ENCODE data around the gene CRHR2.
"Not testable (repeated sequence)": the region's sequence is repeated elsewhere in the genome, so short reads cannot be mapped to it uniquely, and the experiment has no call there.

Gene CRHR2

GRCh38 chr7:30723776-30724175, 41.5 kb upstream of the CRHR2 start:
- Histone ChIP-seq H3K27ac (no peak overlapping the region), H4K20me1 (no peaks in the 10 kb centered on the region), H3K9me3 (replicated peaks in 1 of 11) (peaks cover 7 to 19% (median 13%) of the 10 kb centered on the region in 11 experiments), H3K36me3 (no peaks in the 10 kb centered on the region), H3K27me3 (no peaks in the 10 kb centered on the region), H3K4me1 (peaks cover 17 to 28% (median 27%) of the 10 kb centered on the region in 10 experiments), H3K4me2 (no peak overlapping the region), H3K9ac (no peak overlapping the region), H3K4me3 (no peak overlapping the region)
- TF ChIP-seq Cebpa-rat (IDR thresholded peaks at IDR 0.05) = no peak

GRCh38 chr7:30722671-30723070, 40.4 kb upstream of the CRHR2 start:
- H3K9ac ChIP-seq = no peak overlapping the region
- H3K4me3 ChIP-seq = no peak overlapping the region
- no peaks in the 10 kb centered on the region for H3K36me3 ChIP-seq
- no peaks in the 10 kb centered on the region for H3K27me3 ChIP-seq
- H4K20me1 ChIP-seq = no peaks in the 10 kb centered on the region
- peaks cover 18 to 30% (median 24%) of the 10 kb centered on the region in 11 experiments for H3K9me3 ChIP-seq (replicated peaks in 1 of 11)
- H3K4me1 ChIP-seq = peaks cover 14 to 17% (median 16%) of the 10 kb centered on the region in 10 experiments
- no peak for TF ChIP-seq Cebpa-rat (IDR thresholded peaks at IDR 0.05)
- no peak overlapping the region for H3K27ac ChIP-seq
- no peak overlapping the region for H3K4me2 ChIP-seq

GRCh38 chr7:30722187-30722586, 39.9 kb upstream of the CRHR2 start:
- no peak overlapping the region for H3K9ac ChIP-seq
- H4K20me1 ChIP-seq = no peaks in the 10 kb centered on the region
- H3K36me3 ChIP-seq = no peaks in the 10 kb centered on the region
- no peak overlapping the region for H3K4me2 ChIP-seq
- TF ChIP-seq Cebpa-rat (IDR thresholded peaks at IDR 0.05) = no peak
- peaks cover 10 to 12% (median 11%) of the 10 kb centered on the region in 10 experiments for H3K4me1 ChIP-seq
- H3K4me3 ChIP-seq = no peak overlapping the region
- peaks cover 19 to 35% (median 29%) of the 10 kb centered on the region in 11 experiments for H3K9me3 ChIP-seq (replicated peaks in 1 of 11)
- H3K27me3 ChIP-seq = no peaks in the 10 kb centered on the region
- no peak overlapping the region for H3K27ac ChIP-seq

GRCh38 chr7:30721211-30721610, 39.0 kb upstream of the CRHR2 start:
- no peaks in the 10 kb centered on the region for H3K27me3 ChIP-seq
- H3K4me3 ChIP-seq = no peak overlapping the region

GRCh38 chr7:30719434-30719833, 37.2 kb upstream of the CRHR2 start:
- H3K27ac ChIP-seq, H3K36me3 ChIP-seq, H3K9ac ChIP-seq, H4K20me1 ChIP-seq, H3K27me3 ChIP-seq, H3K4me3 ChIP-seq, H3K4me1 ChIP-seq, H3K4me2 ChIP-seq: not testable (repeated sequence)
- peaks cover 19 to 36% (median 33%) of the 10 kb centered on the region in 11 experiments for H3K9me3 ChIP-seq (replicated peaks in 1 of 11)

More at GRCh38 chr7:30721211-30721610, 39.0 kb upstream of the CRHR2 start:
- H3K9ac ChIP-seq = no peak overlapping the region
- H3K9me3 ChIP-seq (replicated peaks in 1 of 11) = peaks cover 19 to 36% (median 33%) of the 10 kb centered on the region in 11 experiments
- no peak for TF ChIP-seq Cebpa-rat (IDR thresholded peaks at IDR 0.05)
- no peaks in the 10 kb centered on the region for H4K20me1 ChIP-seq
- no peak overlapping the region for H3K4me2 ChIP-seq
- H3K36me3 ChIP-seq = no peaks in the 10 kb centered on the region
- H3K27ac ChIP-seq = no peak overlapping the region
- peaks cover 0 to 2% (median under 1%) of the 10 kb centered on the region in 10 experiments; a peak in 14 of 20 replicates for H3K4me1 ChIP-seq

- peaks cover 0 to 8% (median 2%) of the 10 kb centered on the region in 10 experiments; a peak in 10 of 20 replicates for H3K4me1 ChIP-seq
- no peaks in the 10 kb centered on the region for H3K27me3 ChIP-seq
- H3K9ac ChIP-seq = no peak overlapping the region
- H3K9me3 ChIP-seq (replicated peaks in 1 of 11) = peaks cover 19 to 36% (median 33%) of the 10 kb centered on the region in 11 experiments
- TF ChIP-seq Cebpa-rat (IDR thresholded peaks at IDR 0.05) = no peak
- no peak overlapping the region for H3K4me3 ChIP-seq
- H3K4me2 ChIP-seq = no peak overlapping the region
- H4K20me1 ChIP-seq = no peaks in the 10 kb centered on the region; a peak in 1 of 22 replicates
- H3K36me3 ChIP-seq = no peaks in the 10 kb centered on the region
- no peak overlapping the region for H3K27ac ChIP-seq
These were observed 34.9 kb upstream of the CRHR2 start for GRCh38 chr7:30717181-30717580.

GRCh38 chr7:30714129-30714528, 31.9 kb upstream of the CRHR2 start:
- Histone ChIP-seq H3K27me3 (no peaks in the 10 kb centered on the region), H3K9me3 (replicated peaks in 1 of 11) (peaks cover 16 to 24% (median 21%) of the 10 kb centered on the region in 11 experiments), H4K20me1 (no peaks in the 10 kb centered on the region; a peak in 1 of 22 replicates), H3K36me3 (no peaks in the 10 kb centered on the region), H3K4me1 (peaks cover 0 to 8% (median 3%) of the 10 kb centered on the region in 10 experiments; a peak in 11 of 20 replicates), H3K9ac (no peak overlapping the region), H3K4me3 (no peak overlapping the region), H3K27ac (no peak overlapping the region), H3K4me2 (no peak overlapping the region)
- no peak for TF ChIP-seq Cebpa-rat (IDR thresholded peaks at IDR 0.05)

GRCh38 chr7:30713392-30713791, 31.1 kb upstream of the CRHR2 start:
- no peak overlapping the region for H3K27ac ChIP-seq
- peak overlapping the region in 5 of 11 experiments; percentile 19 to 54 (median 39); a peak in 9 of 22 replicates for H3K4me2 ChIP-seq
- no peaks in the 10 kb centered on the region for H3K36me3 ChIP-seq
- H3K4me3 ChIP-seq = no peak overlapping the region
- peaks cover 8 to 17% (median 14%) of the 10 kb centered on the region in 11 experiments for H3K9me3 ChIP-seq (replicated peaks in 1 of 11)
- H3K4me1 ChIP-seq = peaks cover 0 to 10% (median 4%) of the 10 kb centered on the region in 10 experiments; a peak in 11 of 20 replicates
- no peaks in the 10 kb centered on the region; a peak in 1 of 22 replicates for H4K20me1 ChIP-seq
- no peaks in the 10 kb centered on the region for H3K27me3 ChIP-seq
- TF ChIP-seq Cebpa-rat (IDR thresholded peaks at IDR 0.05) = no peak
- no peak overlapping the region for H3K9ac ChIP-seq

GRCh38 chr7:30710669-30711068, 28.4 kb upstream of the CRHR2 start:
- Histone ChIP-seq H3K36me3 (no peaks in the 10 kb centered on the region), H3K4me1 (peaks cover 0 to 10% (median 4%) of the 10 kb centered on the region in 10 experiments; a peak in 11 of 20 replicates), H4K20me1 (no peaks in the 10 kb centered on the region; a peak in 1 of 22 replicates), H3K4me2 (no peak overlapping the region), H3K9me3 (replicated peaks in 1 of 11) (no peaks in the 10 kb centered on the region), H3K9ac (no peak overlapping the region), H3K27me3 (no peaks in the 10 kb centered on the region), H3K4me3 (no peak overlapping the region), H3K27ac (no peak overlapping the region)
- TF ChIP-seq Cebpa-rat (IDR thresholded peaks at IDR 0.05) = no peak

- Histone ChIP-seq H3K9ac (no peak overlapping the region), H3K27me3 (no peaks in the 10 kb centered on the region), H3K4me2 (no peak overlapping the region), H3K27ac (no peak overlapping the region), H3K4me3 (no peak overlapping the region), H3K36me3 (no peaks in the 10 kb centered on the region), H3K4me1 (peaks cover 0 to 10% (median 4%) of the 10 kb centered on the region in 10 experiments; a peak in 11 of 20 replicates), H4K20me1 (no peaks in the 10 kb centered on the region; a peak in 1 of 22 replicates), H3K9me3 (replicated peaks in 1 of 11) (no peaks in the 10 kb centered on the region)
- TF ChIP-seq Cebpa-rat (IDR thresholded peaks at IDR 0.05) = no peak
These were observed 27.3 kb upstream of the CRHR2 start for GRCh38 chr7:30709549-30709948.
